Measurements from ENCODE around the gene STAT4. TPM values are rescaled to one million over a fixed set of nuclear protein-coding genes. Genes with fewer than 3 reads are reported as not detected.

The STAT4 gene
- total RNA-seq, 1 donor = 163 TPM

DNA sequence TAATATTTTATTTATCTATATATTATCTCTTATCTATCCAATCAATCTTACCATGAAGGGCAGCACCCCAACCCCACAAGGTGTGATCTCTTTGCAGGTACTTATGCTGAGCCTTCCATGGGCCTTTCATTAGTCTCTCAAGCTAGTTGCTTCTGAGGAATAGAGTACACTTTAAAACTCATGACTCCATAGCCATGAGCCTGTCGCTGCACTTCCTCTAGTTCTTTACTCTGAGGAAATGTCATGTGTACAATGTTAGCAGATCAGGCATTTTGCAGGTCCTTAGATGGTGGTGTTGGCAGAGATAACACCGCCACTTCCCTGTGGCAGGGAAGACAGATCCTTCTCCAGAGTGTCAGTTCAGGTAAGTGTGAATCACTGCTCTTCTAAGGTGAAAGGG is 29.5 kb upstream of the STAT4 start:
- H3K4me3 ChIP-seq (ENCODE audit: low read length) = no peak overlapping the region
- H3K9me3 ChIP-seq (ENCODE audit: low read depth, low read length) = no peaks in the 10 kb centered on the region
- H3K4me1 ChIP-seq (ENCODE audit: insufficient read depth, low read length) = no peaks in the 10 kb centered on the region
- no peaks in the 10 kb centered on the region for H3K27me3 ChIP-seq (ENCODE audit: insufficient read depth, low read length)

- H3K27me3 ChIP-seq (ENCODE audit: insufficient read depth, low read length) = no peaks in the 10 kb centered on the region
- no peaks in the 10 kb centered on the region for H3K9me3 ChIP-seq (ENCODE audit: low read depth, low read length)
- no peaks in the 10 kb centered on the region for H3K4me1 ChIP-seq (ENCODE audit: insufficient read depth, low read length)
- no peak overlapping the region for H3K4me3 ChIP-seq (ENCODE audit: low read length)
These were observed 28.2 kb upstream of the STAT4 start for GRCh38 chr2:191178806-191179514.

DNA sequence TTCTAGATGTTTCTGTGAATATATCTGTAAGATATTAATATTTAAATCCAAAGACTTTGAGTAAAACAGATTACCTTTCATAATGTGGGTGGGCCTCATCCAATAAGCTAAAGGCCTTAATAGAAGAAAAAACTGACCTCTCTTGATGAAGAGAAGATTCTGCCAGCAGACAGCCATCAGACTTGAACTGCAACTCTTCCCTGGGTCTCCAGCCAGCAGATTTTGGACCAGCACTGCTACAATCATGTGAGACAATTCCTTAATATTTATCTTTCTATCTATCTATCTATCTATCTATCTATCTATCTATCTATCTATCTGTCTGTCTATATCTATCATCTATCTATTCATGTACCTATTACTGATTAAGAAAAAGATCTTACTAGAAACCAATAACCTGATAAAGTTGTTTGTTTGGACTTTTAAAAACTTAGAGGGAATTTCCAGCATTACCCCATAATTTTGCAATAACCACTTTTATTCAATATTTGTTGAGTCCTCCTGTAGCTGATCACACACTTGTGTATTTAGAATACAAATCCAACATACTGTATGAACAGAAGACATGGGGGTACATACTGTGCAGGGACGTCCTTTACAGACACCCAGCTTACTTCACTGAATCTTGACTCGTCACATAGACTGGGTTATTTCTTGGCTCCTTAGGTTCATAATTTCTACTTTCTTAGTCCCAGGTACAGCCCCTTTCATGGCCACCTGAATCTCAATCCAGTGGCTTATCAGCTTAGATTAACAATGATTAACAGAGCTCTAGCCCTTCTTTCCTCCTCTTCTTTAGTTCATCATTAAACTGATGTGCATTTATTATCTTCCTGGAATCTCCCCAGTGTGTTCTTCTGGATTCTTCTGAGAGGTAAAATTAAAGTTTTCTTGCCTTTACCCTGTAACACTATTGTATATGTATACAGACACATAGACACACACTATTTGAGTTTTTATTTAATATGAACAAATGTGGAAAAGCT is 27.2 kb upstream of the STAT4 start:
- no peaks in the 10 kb centered on the region for H3K27me3 ChIP-seq (ENCODE audit: insufficient read depth, low read length)

GRCh38 chr2:191176801-191177438 is 26.1 kb upstream of the STAT4 start:
- Histone ChIP-seq H3K4me3 (ENCODE audit: low read length) (no peak overlapping the region), H3K27me3 (ENCODE audit: insufficient read depth, low read length) (no peaks in the 10 kb centered on the region), H3K9me3 (ENCODE audit: low read depth, low read length) (no peaks in the 10 kb centered on the region), H3K4me1 (ENCODE audit: insufficient read depth, low read length) (no peaks in the 10 kb centered on the region)

More for the DNA sequence above, 27.2 kb upstream of the STAT4 start:
- Histone ChIP-seq H3K4me3 (ENCODE audit: low read length) (no peak overlapping the region), H3K9me3 (ENCODE audit: low read depth, low read length) (no peaks in the 10 kb centered on the region), H3K4me1 (ENCODE audit: insufficient read depth, low read length) (no peaks in the 10 kb centered on the region)

DNA sequence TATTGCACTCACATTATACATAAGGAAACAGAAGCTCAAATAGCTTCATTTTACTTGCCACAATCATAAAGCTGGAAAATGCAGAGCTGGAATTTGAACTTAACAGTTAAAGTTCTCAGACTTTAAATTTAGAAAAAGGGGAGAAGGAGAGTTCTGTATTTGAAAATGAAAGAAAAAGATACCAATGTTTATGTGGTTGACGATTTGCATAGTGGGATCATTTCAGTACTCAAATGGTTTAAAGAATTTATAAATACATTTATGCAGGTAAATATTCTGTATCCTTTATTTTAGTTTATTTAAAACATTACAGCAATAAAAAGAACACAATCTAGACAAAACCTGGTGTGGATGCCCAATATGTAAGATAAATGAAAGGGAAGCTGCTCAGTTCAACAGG is 25.5 kb upstream of the STAT4 start:
- Histone ChIP-seq H3K9me3 (ENCODE audit: low read depth, low read length) (no peaks in the 10 kb centered on the region), H3K4me3 (ENCODE audit: low read length) (no peak overlapping the region), H3K27me3 (ENCODE audit: insufficient read depth, low read length) (no peaks in the 10 kb centered on the region), H3K4me1 (ENCODE audit: insufficient read depth, low read length) (no peaks in the 10 kb centered on the region)

DNA sequence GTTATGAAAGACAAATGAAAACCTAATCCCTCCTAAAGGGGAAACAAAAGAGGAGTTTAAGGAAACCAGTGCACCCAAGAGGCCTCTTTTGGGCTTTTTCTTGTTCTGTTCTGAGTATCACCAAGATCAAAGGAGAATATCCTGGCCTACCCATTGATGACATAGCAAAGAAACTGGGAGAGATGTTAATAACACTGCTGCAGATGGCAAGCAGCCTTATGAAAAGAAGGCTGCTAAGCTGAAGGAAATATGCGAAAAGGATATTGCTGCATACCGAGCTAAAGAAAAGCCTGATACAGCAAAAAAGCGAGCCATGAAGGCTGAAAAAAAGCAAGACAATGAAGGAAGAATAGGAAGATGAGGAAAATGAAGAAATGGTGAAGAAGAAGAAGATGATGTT is 23.6 kb upstream of the STAT4 start:
- Histone ChIP-seq H3K9me3 (ENCODE audit: low read depth, low read length) (no peaks in the 10 kb centered on the region), H3K4me1 (ENCODE audit: insufficient read depth, low read length) (no peaks in the 10 kb centered on the region), H3K27me3 (ENCODE audit: insufficient read depth, low read length) (no peaks in the 10 kb centered on the region), H3K4me3 (ENCODE audit: low read length) (no peak overlapping the region)

GRCh38 chr2:191173206-191173605 is 22.4 kb upstream of the STAT4 start:
- Histone ChIP-seq H3K27me3 (ENCODE audit: insufficient read depth, low read length) (no peaks in the 10 kb centered on the region), H3K4me3 (ENCODE audit: low read length) (no peak overlapping the region), H3K9me3 (ENCODE audit: low read depth, low read length) (no peaks in the 10 kb centered on the region), H3K4me1 (ENCODE audit: insufficient read depth, low read length) (no peaks in the 10 kb centered on the region)

GRCh38 chr2:191171708-191172355 is 21.0 kb upstream of the STAT4 start:
- H3K27me3 ChIP-seq (ENCODE audit: insufficient read depth, low read length) = no peaks in the 10 kb centered on the region
- H3K9me3 ChIP-seq (ENCODE audit: low read depth, low read length) = no peaks in the 10 kb centered on the region
- H3K4me3 ChIP-seq (ENCODE audit: low read length) = no peak overlapping the region
- H3K4me1 ChIP-seq (ENCODE audit: insufficient read depth, low read length) = no peaks in the 10 kb centered on the region

- Histone ChIP-seq H3K27me3 (ENCODE audit: insufficient read depth, low read length) (no peaks in the 10 kb centered on the region), H3K9me3 (ENCODE audit: low read depth, low read length) (no peaks in the 10 kb centered on the region), H3K4me3 (ENCODE audit: low read length) (no peak overlapping the region), H3K4me1 (ENCODE audit: insufficient read depth, low read length) (no peaks in the 10 kb centered on the region)
These were observed 20.5 kb upstream of the STAT4 start for GRCh38 chr2:191171286-191171685.

- Histone ChIP-seq H3K27me3 (ENCODE audit: insufficient read depth, low read length) (no peaks in the 10 kb centered on the region), H3K4me1 (ENCODE audit: insufficient read depth, low read length) (no peaks in the 10 kb centered on the region), H3K4me3 (ENCODE audit: low read length) (no peak overlapping the region)
These were observed 20.0 kb upstream of the STAT4 start for GRCh38 chr2:191170773-191171172.

GRCh38 chr2:191170301-191170636 is 19.5 kb upstream of the STAT4 start:
- Histone ChIP-seq H3K4me1 (ENCODE audit: insufficient read depth, low read length) (no peaks in the 10 kb centered on the region), H3K27me3 (ENCODE audit: insufficient read depth, low read length) (no peaks in the 10 kb centered on the region), H3K9me3 (ENCODE audit: low read depth, low read length) (no peaks in the 10 kb centered on the region), H3K4me3 (ENCODE audit: low read length) (no peak overlapping the region)

More at GRCh38 chr2:191170773-191171172, 20.0 kb upstream of the STAT4 start:
- no peaks in the 10 kb centered on the region for H3K9me3 ChIP-seq (ENCODE audit: low read depth, low read length)

DNA sequence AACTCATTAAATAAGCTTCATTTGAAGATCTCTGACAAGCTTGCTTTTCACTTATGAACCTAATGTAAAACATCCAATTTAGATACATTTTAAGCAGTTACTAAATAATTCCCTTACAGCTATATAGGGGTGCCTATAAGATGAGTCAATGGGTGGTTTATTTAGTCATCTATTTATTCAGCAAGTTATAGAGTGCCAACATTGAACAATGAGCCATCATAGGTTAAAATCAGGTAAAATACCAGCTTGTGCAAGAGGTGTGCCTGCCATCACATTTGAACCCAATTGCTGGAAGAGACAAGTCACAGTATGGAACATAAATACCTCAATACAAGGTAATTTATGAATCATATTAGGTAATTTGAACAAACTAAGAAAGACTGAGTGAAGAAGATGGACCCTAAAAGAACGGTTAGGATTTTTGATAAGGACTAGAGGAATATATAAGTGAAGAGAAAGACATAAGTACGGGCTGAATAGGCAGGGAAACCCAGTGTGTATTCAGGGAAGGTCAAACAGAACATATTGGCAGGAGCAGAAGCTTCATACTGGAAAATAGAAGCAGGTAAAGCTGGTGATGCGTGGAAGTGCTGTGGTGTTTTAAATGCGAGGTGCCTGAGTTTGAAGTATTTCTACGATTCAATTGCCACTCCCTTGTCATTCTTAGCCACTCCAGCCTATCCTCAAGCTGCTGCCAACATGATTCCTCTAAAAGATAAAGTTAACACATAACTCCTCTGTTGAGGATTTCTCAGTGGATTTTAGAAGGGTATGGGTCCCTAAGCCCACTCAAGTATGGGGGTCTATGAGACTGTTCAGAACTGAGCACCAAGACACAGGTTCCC is 18.9 kb upstream of the STAT4 start:
- H3K4me3 ChIP-seq (ENCODE audit: low read length) = no peak overlapping the region
- no peaks in the 10 kb centered on the region for H3K4me1 ChIP-seq (ENCODE audit: insufficient read depth, low read length)
- H3K9me3 ChIP-seq (ENCODE audit: low read depth, low read length) = no peaks in the 10 kb centered on the region
- no peaks in the 10 kb centered on the region for H3K27me3 ChIP-seq (ENCODE audit: insufficient read depth, low read length)

DNA sequence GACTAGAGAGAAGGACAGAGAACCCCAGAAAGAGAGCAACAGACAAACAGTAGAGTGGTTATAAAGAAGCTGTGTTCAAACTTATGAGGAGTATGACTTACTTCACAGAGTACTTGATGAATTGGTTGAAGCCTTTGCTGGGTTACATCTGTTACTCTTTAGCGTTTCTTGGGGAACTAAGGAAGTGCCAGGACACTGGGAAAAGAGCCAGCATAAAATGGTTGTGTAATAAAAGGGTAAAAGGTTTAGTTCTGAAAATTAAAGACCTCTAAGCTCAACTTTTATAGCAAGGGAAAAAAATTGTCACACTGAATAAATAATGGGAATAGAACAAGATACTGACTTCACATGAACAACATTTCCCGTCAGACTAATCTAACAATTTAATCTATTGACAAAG is 17.0 kb upstream of the STAT4 start:
- Histone ChIP-seq H3K4me1 (ENCODE audit: insufficient read depth, low read length) (no peaks in the 10 kb centered on the region), H3K9me3 (ENCODE audit: low read depth, low read length) (no peaks in the 10 kb centered on the region), H3K4me3 (ENCODE audit: low read length) (no peak overlapping the region), H3K27me3 (ENCODE audit: insufficient read depth, low read length) (no peaks in the 10 kb centered on the region)

- no peaks in the 10 kb centered on the region for H3K27me3 ChIP-seq (ENCODE audit: insufficient read depth, low read length)
- H3K9me3 ChIP-seq (ENCODE audit: low read depth, low read length) = no peaks in the 10 kb centered on the region
- no peaks in the 10 kb centered on the region for H3K4me1 ChIP-seq (ENCODE audit: insufficient read depth, low read length)
- no peak overlapping the region for H3K4me3 ChIP-seq (ENCODE audit: low read length)
These were observed 16.1 kb upstream of the STAT4 start for GRCh38 chr2:191166756-191167445.

Measured in mononuclear cell (primary cell).